GM12878 (cell line): ENCODE measurements around the gene KAZN. TPM values are rescaled to one million over a fixed set of nuclear protein-coding genes. Genes with fewer than 3 reads are reported as not detected.

Source experiments
- ATAC-seq: fragments of 200-7000 bp; cut with Tn5 transposase; 3 replicates; pipeline ENCODE4 v1.9.1; 2020; ENCODE audit warnings: mild to moderate bottlenecking, moderate library complexity
- BruUV-seq: library from RNA; stranded (reverse); fragments of 400-500 nt; replicated peaks from 2 replicates; lab custom pipeline; 2021; lab: Mats Ljungman, UMichigan
- CTCF ChIA-PET: fragments of 300-600 bp; sonication (Branson Sonifier 250); formaldehyde crosslinking; extraction: SDS; loops from one replicate; lab custom pipeline; 2021; ENCODE audit warnings: inconsistent platforms; lab: Yijun Ruan, JAX
- POLR2A ChIA-PET: fragments of 350-600 bp; formaldehyde crosslinking; extraction: SDS; loops from one replicate; lab custom pipeline; 2021; ENCODE audit warnings: inconsistent platforms; lab: Charles Lee
- RAD21 ChIA-PET: fragments of 300-600 bp; sonication (Branson Sonifier 250); formaldehyde crosslinking; loops from one replicate; lab custom pipeline; 2023; ENCODE audit warnings: antibody characterized with exemption; ENCODE audit not compliant: unreplicated experiment; lab: Charles Lee
- SMC1A ChIA-PET: fragments of 300-600 bp; sonication (Branson Sonifier 250); formaldehyde crosslinking; loops from one replicate; lab custom pipeline; 2023; ENCODE audit not compliant: unreplicated experiment, uncharacterized antibody; lab: Charles Lee
- DNase-seq: peaks from one replicate; pipeline ENCODE4 v3.0.0-alpha.2; 2011; ENCODE audit warnings: low read depth, low spot score
- FAIRE-seq: peaks from 3 replicates; lab custom pipeline; 2011; peaks lifted over from hg19 to GRCh38; lab: Jason Lieb, UNC
- H2AFZ ChIP-seq: 2 replicates; pipeline ENCODE4 v1.6.0; 2011; ENCODE audit warnings: low read depth, low read length, control low read depth; ENCODE audit not compliant: control insufficient read depth
- H3K27ac ChIP-seq: 2 replicates; pipeline ENCODE4 v1.5.1; 2011; ENCODE audit warnings: control low read depth; ENCODE audit not compliant: control insufficient read depth, insufficient read depth
- H3K27me3 ChIP-seq, 2 experiments: replicated peaks in 1 of 2; 2 replicates each; pipeline versions ENCODE4 v1.6.0 to v1.6.1; 2011; ENCODE audit warnings: low read length in 1 of 2; ENCODE audit not compliant: control insufficient read depth in 2 of 2, insufficient read depth in 2 of 2
- H3K36me3 ChIP-seq, 2 experiments: 2 replicates each; pipeline ENCODE4 v1.5.1; 2011; ENCODE audit warnings: low read length in 1 of 2; ENCODE audit not compliant: control insufficient read depth in 2 of 2, insufficient read depth in 2 of 2
- H3K4me1 ChIP-seq: 2 replicates; pipeline ENCODE4 v1.6.1; 2011; ENCODE audit warnings: mild to moderate bottlenecking, low read length, moderate library complexity, mixed read lengths; ENCODE audit not compliant: control insufficient read depth, insufficient read depth
- H3K4me2 ChIP-seq: 2 replicates; pipeline ENCODE4 v1.6.0; 2011; ENCODE audit warnings: control low read depth; ENCODE audit not compliant: control insufficient read depth, insufficient read depth
- H3K4me3 ChIP-seq: fragments of 200-600 bp; sonication (generic); 2 replicates; pipeline ENCODE4 v1.5.1; 2016
- H3K79me2 ChIP-seq: 2 replicates; pipeline ENCODE4 v1.6.0; 2011; ENCODE audit warnings: low read length; ENCODE audit not compliant: control insufficient read depth, insufficient read depth
- H3K9ac ChIP-seq: 2 replicates; pipeline ENCODE4 v1.8.0; 2011; ENCODE audit warnings: low read length, control low read depth, mixed read lengths; ENCODE audit not compliant: control insufficient read depth, insufficient read depth
- H3K9me3 ChIP-seq: replicated peaks from 3 replicates; pipeline ENCODE4 v1.5.1; 2011; ENCODE audit warnings: mild to moderate bottlenecking, low read length; ENCODE audit not compliant: control insufficient read depth, insufficient read depth
- H4K20me1 ChIP-seq: 2 replicates; pipeline ENCODE4 v1.6.0; 2011; ENCODE audit not compliant: control insufficient read depth, insufficient read depth
- KAT2A ChIP-seq: conservative IDR thresholded peaks from 2 replicates; pipeline ENCODE4 v1.6.1; 2011; ENCODE audit warnings: low read depth, low read length; ENCODE audit not compliant: control insufficient read depth
- MAX ChIP-seq: IDR thresholded peaks from 2 replicates; pipeline ENCODE4 v1.6.1; 2012; ENCODE audit warnings: low read depth, low read length, improper control_type of control experiment
- PAX5 ChIP-seq: IDR thresholded peaks from 2 replicates; pipeline ENCODE4 v1.6.1; 2011; ENCODE audit warnings: low read depth, low read length, borderline replicate concordance
- REST ChIP-seq: IDR thresholded peaks from 2 replicates; pipeline ENCODE4 v1.6.1; 2012; ENCODE audit warnings: mild to moderate bottlenecking, low read depth, low read length
- SIN3A ChIP-seq: IDR thresholded peaks from 2 replicates; pipeline ENCODE4 v1.6.1; 2012; ENCODE audit warnings: low read depth, low read length, improper control_type of control experiment
- SP1 ChIP-seq: IDR thresholded peaks from one replicate; pipeline ENCODE4 v1.6.1; 2011; ENCODE audit warnings: low read depth, low read length
- SPI1 ChIP-seq: IDR thresholded peaks from 2 replicates; pipeline ENCODE4 v1.6.1; 2011; ENCODE audit warnings: low read depth, mild to moderate bottlenecking, low read length, moderate library complexity, borderline replicate concordance; ENCODE audit not compliant: insufficient read depth
- SUPT20H ChIP-seq: IDR thresholded peaks from 2 replicates; pipeline ENCODE4 v1.6.1; 2011; ENCODE audit warnings: low read depth, mild to moderate bottlenecking, low read length, moderate library complexity, borderline replicate concordance; ENCODE audit not compliant: control insufficient read depth
- SUZ12 ChIP-seq: fragments of 200-600 bp; sonication (generic); IDR thresholded peaks from one replicate; pipeline ENCODE4 v1.6.1; 2018; ENCODE audit warnings: antibody characterized with exemption, mild to moderate bottlenecking; ENCODE audit not compliant: unreplicated experiment
- TARDBP ChIP-seq: IDR thresholded peaks from 2 replicates; pipeline ENCODE4 v1.6.1; 2016; ENCODE audit warnings: borderline replicate concordance
- TBL1XR1 ChIP-seq: IDR thresholded peaks from 2 replicates; pipeline ENCODE4 v1.6.1; 2012; ENCODE audit warnings: low read depth, low read length, improper control_type of control experiment
- ZBED1 ChIP-seq: IDR thresholded peaks from 2 replicates; pipeline ENCODE4 v1.6.1; 2016; ENCODE audit warnings: borderline replicate concordance
- ZBTB33 ChIP-seq: fragments of 450-650 bp; IDR thresholded peaks from 2 replicates; pipeline ENCODE4 v1.6.1; 2017; ENCODE audit warnings: mild to moderate bottlenecking
- ZNF384 ChIP-seq: IDR thresholded peaks from 2 replicates; pipeline ENCODE4 v1.6.1; 2012; ENCODE audit warnings: low read depth, mild to moderate bottlenecking, low read length, improper control_type of control experiment, borderline replicate concordance
- ZNF622 ChIP-seq: fragments of 450-650 bp; IDR thresholded peaks from 2 replicates; pipeline ENCODE4 v1.6.1; 2017; ENCODE audit warnings: mild to moderate bottlenecking, inconsistent platforms
- WGBS: methylation state at CpG from one replicate; pipeline ENCODE4 v1.1.6; 2016; ENCODE audit warnings: low lambda C conversion rate; ENCODE audit not compliant: insufficient replicate concordance, insufficient coverage; ENCODE audit errors: missing lambda C conversion rate; 5-methylcytosine and 5-hydroxymethylcytosine counted together
- in situ Hi-C: fragments of 300-500 bp; cut with MboI; formaldehyde crosslinking; loops from 9 replicates; pipeline ENCODE4 v1.14.3; 2018; ENCODE audit warnings: mixed read lengths
- intact Hi-C: fragments of 100-400 bp; cut with micrococcal nuclease; formaldehyde crosslinking; loops from one replicate; pipeline ENCODE4 v1.14.2; 2022; ENCODE audit not compliant: unreplicated experiment
- polyA plus RNA-seq, 11 experiments: library from polyadenylated mRNA; depleted of rRNA in 4 of 11; unstranded in 6 of 11; stranded (reverse) in 5 of 11; fragments of >200 nt; fragmentation: Nextera tagmentation in 4 of 11; fragmentation: Illumina TruSeq in 1 of 11; extraction: Ambion mirVana in 4 of 11; extraction: Trizol in 1 of 11; gene quantifications; 1 replicate in 1 of 11; 2 replicates in 10 of 11; pipeline versions ENCODE4 v1.2.1 to v1.2.3, GENCODE V29; 2011 to 2016; ENCODE audit warnings: inconsistent platforms in 2 of 11, missing spikeins in 2 of 11, low read depth in 1 of 11
- total RNA-seq, 4 experiments: library from RNA; depleted of rRNA in 3 of 4; stranded (reverse); fragments of >200 nt in 3 of 4; fragmentation: Illumina TruSeq in 1 of 4; extraction: Trizol in 1 of 4; gene quantifications; 2 replicates each; pipeline versions ENCODE4 v1.2.1 to v1.2.3, GENCODE V29; 2013 to 2021

The KAZN gene
- total and polyA plus RNA-seq, 10 of the 15 experiments (the other 5 are each of a cell fraction or from before 2014, with no cell fraction given) = 0.72 to 4.0 (median 1.2) TPM

GRCh38 chr1:14728516-14728915 lies 130.0 kb downstream of the KAZN start (continued):
- TF ChIP-seq REST (no peak), SP1 (no peak), SUZ12 (no peak), PAX5 (no peak)
- TF ChIP-seq, all 136 proteins: peak for 0

GRCh38 chr1:14732728-14733047 lies 134.2 kb downstream of the KAZN start:
- Histone ChIP-seq H3K4me3 (no peak overlapping the region), H3K9me3 (no peaks in the 10 kb centered on the region; the same call in 2 of the 3 replicates), H3K4me2 (no peak overlapping the region), H3K27me3 (no peaks in the 10 kb centered on the region), H2AFZ (no peak overlapping the region; the same call in 1 of the 2 replicates), H3K36me3 (no peaks in the 10 kb centered on the region), H3K79me2 (no peaks in the 10 kb centered on the region), H3K27ac (no peak overlapping the region), H4K20me1 (no peaks in the 10 kb centered on the region), H3K9ac (no peak overlapping the region), H3K4me1 (peaks cover 8% of the 10 kb centered on the region)
- ChIA-PET SMC1A (interaction anchor here (0.6 to 1.8 kb wide), 8 partner anchors 9 to 305 kb away, joined by 3 to 10 read pairs (median 6); no protein-coding TSS in a partner anchor), RAD21 (interaction anchor here (1.0 to 1.6 kb wide), 5 partner anchors 9 to 125 kb away, joined by 3 to 8 read pairs (median 4); no protein-coding TSS in a partner anchor), CTCF (interaction anchor here (0.7 to 2.7 kb wide), 18 partner anchors 8 to 343 kb away, joined by 3 to 11 read pairs (median 3); no protein-coding TSS in a partner anchor), POLR2A (interaction anchor here (0.9 to 1.4 kb wide), 2 partner anchors 13 to 131 kb away, joined by 4 read pairs; no protein-coding TSS in a partner anchor)
- WGBS = 8% methylated on average over 5 of the region's 5 CpGs
- DNase-seq (no peak), ATAC-seq (peak; percentile 44), FAIRE-seq (no peak)
- in situ Hi-C loops = no loop called here
- no TSS peak for BruUV-seq
- intact Hi-C loops = loop anchor here (2.0 kb wide), 1 partner anchor 134 kb away; the partner anchor contains the start of gene KAZN
- no peak for TF ChIP-seq ZBED1
- no peak for TF ChIP-seq SPI1
- TF ChIP-seq KAT2A = no peak
- no peak for TF ChIP-seq MAX
- no peak for TF ChIP-seq SUPT20H
- no peak for TF ChIP-seq TARDBP
- TF ChIP-seq SIN3A = no peak
- TF ChIP-seq ZBTB33 = no peak
- no peak for TF ChIP-seq TBL1XR1
- no peak for TF ChIP-seq ZNF622
- TF ChIP-seq ZNF384 = no peak
